AG04450 (cell line): ENCODE data around the gene MRPL51. TPM values are rescaled to one million over a fixed set of nuclear protein-coding genes. Genes with fewer than 3 reads are reported as not detected.
A peak's percentile ranks its signal among the peaks of the same experiment; 100 is the strongest.
"Not testable (repeated sequence)": the region's sequence is repeated elsewhere in the genome, so short reads cannot be mapped to it uniquely, and the experiment has no call there.

ENCODE experiments used
- CTCF ChIA-PET: fragments of 300-600, 350-600 bp; formaldehyde crosslinking; extraction: SDS; loops from one replicate; lab custom pipeline; 2022; ENCODE audit warnings: antibody characterized with exemption, inconsistent platforms; lab: Charles Lee
- POLR2A ChIA-PET: fragments of 350-600 bp; formaldehyde crosslinking; extraction: SDS; loops from one replicate; lab custom pipeline; 2021; ENCODE audit warnings: antibody characterized with exemption, inconsistent platforms; lab: Yijun Ruan, JAX
- DNase-seq: peaks from one replicate; pipeline ENCODE4 v3.0.0-alpha.2; 2011; ENCODE audit warnings: low read depth, low spot score
- H3K27ac ChIP-seq: one replicate; pipeline ENCODE4 v1.5.1; 2012; ENCODE audit warnings: low read depth, low read length, control low read depth
- H3K27me3 ChIP-seq: one replicate; pipeline ENCODE4 v1.6.0; 2012; ENCODE audit warnings: low read length; ENCODE audit not compliant: control insufficient read depth, insufficient read depth
- H3K4me3 ChIP-seq: 2 replicates; pipeline ENCODE4 v1.5.1; 2011; ENCODE audit warnings: mild to moderate bottlenecking, low read depth, low read length, control low read depth
- H3K9me3 ChIP-seq: 2 replicates; pipeline ENCODE4 v1.5.1; 2012; ENCODE audit warnings: low read length; ENCODE audit not compliant: control insufficient read depth, insufficient read depth
- polyA plus RNA-seq: library from polyadenylated mRNA; depleted of rRNA; stranded (reverse); fragments of >200 nt; gene quantifications from 2 replicates; pipeline ENCODE4 v1.2.3, GENCODE V29; 2011
- TF ChIP-seq, protein P1 (sequence below): IDR thresholded peaks from 2 replicates; pipeline ENCODE4 v1.5.1; 2011; ENCODE audit warnings: low read depth, low read length, control low read depth, inconsistent platforms

Gene MRPL51
- polyA plus RNA-seq, 1 experiment = 165 TPM

DNA sequence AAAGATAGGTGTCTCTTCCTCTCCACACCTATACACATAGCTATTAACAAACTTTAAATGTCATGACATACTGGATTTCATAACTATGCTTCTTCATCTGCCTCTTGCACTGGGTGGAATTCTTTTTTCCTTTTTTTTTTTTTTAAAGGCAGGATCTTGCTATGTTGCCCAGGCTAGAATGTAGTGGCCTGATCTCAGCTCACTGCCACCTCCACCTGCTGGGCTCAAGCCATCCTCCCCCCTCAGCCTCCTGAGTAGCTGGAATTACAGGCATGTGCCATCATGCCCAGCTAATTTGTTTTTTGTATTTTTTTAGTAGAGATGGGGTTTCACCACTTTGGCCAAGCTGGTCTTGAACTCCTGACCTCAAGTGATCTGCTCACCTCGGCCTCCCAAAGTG is 4.8 kb downstream of the MRPL51 start:
- POLR2A ChIA-PET = interaction anchor here (0.7 to 1.3 kb wide), 4 partner anchors 18 to 125 kb away, joined by 3 to 8 read pairs (median 4); partner anchors contain the start of gene VAMP1
- DNase-seq = no peak
- no peak overlapping the region for H3K4me3 ChIP-seq

DNA sequence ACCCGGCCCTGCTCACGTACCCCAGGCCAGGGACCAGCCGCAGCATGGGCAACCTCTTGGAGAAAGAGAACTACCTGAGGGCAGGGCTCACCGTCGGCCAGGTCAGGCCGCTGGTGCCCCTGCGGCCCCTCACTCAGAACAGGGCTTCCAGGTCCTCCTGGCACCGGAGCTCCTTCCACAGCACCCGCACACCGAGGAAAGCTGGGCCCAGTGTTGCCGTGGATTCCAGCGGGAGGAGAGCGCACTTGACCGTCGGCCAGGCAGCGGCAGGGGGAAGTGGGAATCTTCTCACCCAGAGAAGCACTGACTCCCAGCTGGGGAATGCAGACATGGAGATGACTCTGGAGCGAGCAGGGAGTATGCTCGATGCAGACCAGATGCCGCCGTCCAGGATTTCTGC is 14.6 kb downstream of the MRPL51 start:
- H3K27ac ChIP-seq = no peak overlapping the region
- POLR2A ChIA-PET = interaction anchor here (0.6 to 1.3 kb wide), 2 partner anchors 8 to 56 kb away, joined by 3 to 5 read pairs; partner anchors contain the start of genes GAPDH and VAMP1
- no peak for DNase-seq
- TF ChIP-seq, protein P1, sequence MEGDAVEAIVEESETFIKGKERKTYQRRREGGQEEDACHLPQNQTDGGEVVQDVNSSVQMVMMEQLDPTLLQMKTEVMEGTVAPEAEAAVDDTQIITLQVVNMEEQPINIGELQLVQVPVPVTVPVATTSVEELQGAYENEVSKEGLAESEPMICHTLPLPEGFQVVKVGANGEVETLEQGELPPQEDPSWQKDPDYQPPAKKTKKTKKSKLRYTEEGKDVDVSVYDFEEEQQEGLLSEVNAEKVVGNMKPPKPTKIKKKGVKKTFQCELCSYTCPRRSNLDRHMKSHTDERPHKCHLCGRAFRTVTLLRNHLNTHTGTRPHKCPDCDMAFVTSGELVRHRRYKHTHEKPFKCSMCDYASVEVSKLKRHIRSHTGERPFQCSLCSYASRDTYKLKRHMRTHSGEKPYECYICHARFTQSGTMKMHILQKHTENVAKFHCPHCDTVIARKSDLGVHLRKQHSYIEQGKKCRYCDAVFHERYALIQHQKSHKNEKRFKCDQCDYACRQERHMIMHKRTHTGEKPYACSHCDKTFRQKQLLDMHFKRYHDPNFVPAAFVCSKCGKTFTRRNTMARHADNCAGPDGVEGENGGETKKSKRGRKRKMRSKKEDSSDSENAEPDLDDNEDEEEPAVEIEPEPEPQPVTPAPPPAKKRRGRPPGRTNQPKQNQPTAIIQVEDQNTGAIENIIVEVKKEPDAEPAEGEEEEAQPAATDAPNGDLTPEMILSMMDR = no peak
- H3K27me3 ChIP-seq = peaks cover 4% of the 10 kb centered on the region
- H3K4me3 ChIP-seq = no peak overlapping the region
- CTCF ChIA-PET = no interaction called here
- peaks cover 2% of the 10 kb centered on the region; the same call in 1 of the 2 replicates for H3K9me3 ChIP-seq

More for the DNA sequence above, 4.8 kb downstream of the MRPL51 start:
- CTCF ChIA-PET = interaction anchor here (0.7 to 1.8 kb wide), 3 partner anchors 22 to 58 kb away, joined by 3 to 4 read pairs (median 4); no protein-coding TSS in a partner anchor
- TF ChIP-seq, protein P1 = no peak
- Histone ChIP-seq H3K9me3 (no peaks in the 10 kb centered on the region), H3K27ac (no peak overlapping the region), H3K27me3 (no peaks in the 10 kb centered on the region)

DNA sequence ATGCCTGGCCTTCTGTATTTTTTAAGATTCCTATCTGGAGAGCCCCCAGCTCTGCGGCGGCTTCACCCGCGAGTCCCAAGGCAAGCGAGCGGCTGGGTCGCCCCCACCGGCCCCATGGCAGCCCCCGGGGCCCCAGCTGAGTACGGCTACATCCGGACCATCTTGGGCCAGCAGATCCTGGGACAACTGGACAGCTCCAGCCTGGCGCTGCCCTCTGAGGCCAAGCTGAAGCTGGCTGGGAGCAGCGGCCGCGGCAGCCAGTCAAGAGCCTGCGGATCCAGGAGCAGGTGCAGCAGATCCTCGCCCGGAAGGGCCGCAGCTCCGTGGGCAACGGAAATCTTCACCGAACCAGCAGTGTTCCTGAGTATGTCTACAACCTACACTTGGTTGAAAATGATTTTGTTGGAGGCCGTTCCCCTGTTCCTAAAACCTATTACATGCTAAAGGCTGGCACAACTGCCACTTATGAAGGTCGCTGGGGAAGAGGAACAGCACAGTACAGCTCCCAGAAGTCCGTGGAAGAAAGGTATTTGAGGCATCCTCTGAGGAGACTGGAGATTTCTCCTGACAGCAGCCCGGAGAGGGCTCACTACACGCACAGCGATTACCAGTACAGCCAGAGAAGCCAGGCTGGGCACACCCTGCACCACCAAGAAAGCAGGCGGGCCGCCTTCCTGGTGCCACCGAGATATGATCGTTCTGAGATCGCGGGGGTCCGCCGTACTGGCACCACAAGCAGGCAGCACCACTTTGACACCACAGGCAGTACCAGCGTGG is 15.3 kb downstream of the MRPL51 start:
- H3K27me3 ChIP-seq, CTCF ChIA-PET, DNase-seq, H3K4me3 ChIP-seq, H3K9me3 ChIP-seq, H3K27ac ChIP-seq: not testable (repeated sequence)
- POLR2A ChIA-PET = interaction anchor here (1.3 kb wide), 1 partner anchor 7 kb away, joined by 5 read pairs; the partner anchor contains the start of gene VAMP1

DNA sequence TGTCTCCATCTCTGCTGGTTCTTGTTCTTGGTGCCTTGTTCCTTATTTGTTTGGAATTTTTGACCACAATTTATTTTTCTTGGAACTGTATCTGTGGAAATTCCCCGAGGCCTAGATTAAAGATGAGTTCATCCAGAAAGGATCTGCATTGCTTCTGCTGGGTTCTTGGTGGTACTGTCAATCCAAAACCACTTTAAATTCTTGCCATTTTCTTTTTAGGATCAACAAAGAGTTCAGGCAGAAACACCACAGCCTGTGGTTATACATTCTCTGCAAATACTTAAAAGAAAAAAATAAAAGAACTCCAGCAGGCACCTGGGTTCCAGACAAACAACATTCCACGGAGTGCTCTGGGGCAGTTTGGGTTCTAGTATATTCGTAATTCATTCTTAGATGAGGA is 16.6 kb downstream of the MRPL51 start:
- Histone ChIP-seq H3K4me3 (no peak overlapping the region), H3K9me3 (peaks cover 2% of the 10 kb centered on the region; the same call in 1 of the 2 replicates), H3K27me3 (peaks cover 4% of the 10 kb centered on the region), H3K27ac (peak overlapping the region; percentile 22)
- peak; percentile 57 for DNase-seq
- ChIA-PET CTCF (no interaction called here), POLR2A (no interaction called here)
- TF ChIP-seq, protein P1 = no peak

DNA sequence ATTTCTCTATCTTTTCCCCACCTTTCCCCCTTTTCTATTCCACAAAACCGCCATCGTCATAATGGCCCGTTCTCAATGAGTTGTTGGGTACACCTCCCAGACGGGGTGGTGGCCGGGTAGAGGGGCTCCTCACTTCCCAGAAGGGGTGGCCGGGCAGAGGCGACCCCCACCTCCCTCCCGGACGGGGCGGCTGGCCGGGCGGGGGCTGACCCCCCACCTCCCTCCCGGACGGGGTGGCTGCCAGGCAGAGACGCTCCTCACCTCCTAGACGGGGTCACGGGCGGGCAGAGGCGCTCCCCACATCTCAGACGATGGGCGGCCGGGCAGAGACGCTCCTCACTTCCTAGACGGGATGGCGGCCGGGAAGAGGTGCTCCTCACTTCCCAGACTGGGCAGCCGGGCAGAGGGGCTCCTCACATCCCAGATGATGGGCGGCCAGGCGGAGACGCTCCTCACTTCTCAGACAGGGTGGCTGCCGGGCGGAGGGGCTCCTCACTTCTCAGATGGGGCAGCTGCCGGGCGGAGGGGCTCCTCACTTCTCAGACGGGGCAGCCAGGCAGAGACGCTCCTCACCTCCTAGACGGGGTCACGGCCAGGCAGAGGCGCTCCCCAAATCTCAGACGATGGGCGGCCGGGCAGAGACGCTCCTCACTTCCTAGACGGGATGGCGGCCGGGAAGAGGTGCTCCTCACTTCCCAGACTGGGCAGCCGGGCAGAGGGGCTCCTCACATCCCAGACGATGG is 17.7 kb downstream of the MRPL51 start:
- H3K27ac ChIP-seq, H3K27me3 ChIP-seq, CTCF ChIA-PET, POLR2A ChIA-PET, H3K9me3 ChIP-seq, H3K4me3 ChIP-seq, DNase-seq: not testable (repeated sequence)
